A549 treated with CpdA at 1 μM for 4 hours (cell line): ENCODE measurements around the gene CA7. TPM values are rescaled to one million over a fixed set of nuclear protein-coding genes. Genes with fewer than 3 reads are reported as not detected.

Experiments used
- total RNA-seq: library from RNA; stranded (reverse); fragments of 200-300 nt; extraction: Qiagen RNA extraction; gene quantifications from 5 replicates; pipeline ENCODE4 v1.2.3, GENCODE V29; 2022; ENCODE audit warnings: low read depth

CA7 gene
- total RNA-seq = 0.07 TPM in 1 of 5 replicates, not detected in the others

DNA sequence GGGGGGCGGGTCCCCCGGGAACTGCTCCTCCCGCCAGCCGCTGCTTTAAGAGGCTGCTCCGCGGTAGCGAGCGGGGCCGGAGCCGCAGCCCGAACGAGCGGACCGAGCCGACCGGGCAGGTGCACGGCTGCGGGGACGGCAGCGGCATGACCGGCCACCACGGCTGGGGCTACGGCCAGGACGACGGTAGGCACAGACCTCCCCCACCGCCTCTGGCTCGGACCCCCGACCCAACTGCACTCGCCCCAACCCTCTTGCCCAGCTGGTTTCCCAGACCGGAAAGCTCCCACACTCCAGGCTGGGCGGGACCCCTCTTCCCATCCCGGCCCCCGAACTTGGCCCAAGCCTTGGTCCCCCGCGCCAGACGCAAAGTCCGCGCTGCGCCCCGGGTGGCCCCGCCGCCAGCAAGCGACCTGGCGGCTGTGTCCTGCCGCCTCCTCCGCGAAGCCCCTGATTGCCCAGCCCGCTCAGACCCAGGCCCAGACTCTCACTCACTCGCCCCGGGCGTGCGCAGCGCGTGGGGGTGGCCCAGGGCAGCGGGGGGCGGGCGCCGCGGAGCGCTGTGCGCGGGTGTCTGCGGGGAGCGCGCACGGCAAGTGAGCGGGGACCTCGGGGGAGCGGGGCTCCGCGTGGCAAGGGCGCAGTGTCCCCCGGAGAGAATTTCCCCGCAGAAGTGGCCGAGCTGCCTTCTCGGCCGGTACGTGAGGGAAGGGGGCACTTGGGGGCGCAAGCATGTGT lies at the start of gene CA7:
Gene CA7 (plus strand): TSS at position 73 of the 738 bp plus-strand sequence. CDS start 74 bp downstream, at position 147.

GRCh38 chr16:66801320-66802105 lies 42.7 kb upstream of the CA7 start, which contains the start of gene TERB1:
TSS of gene TERB1 (minus strand) at chr16:66801584. CDS start at chr16:66796798, 4,786 bp downstream.

DNA sequence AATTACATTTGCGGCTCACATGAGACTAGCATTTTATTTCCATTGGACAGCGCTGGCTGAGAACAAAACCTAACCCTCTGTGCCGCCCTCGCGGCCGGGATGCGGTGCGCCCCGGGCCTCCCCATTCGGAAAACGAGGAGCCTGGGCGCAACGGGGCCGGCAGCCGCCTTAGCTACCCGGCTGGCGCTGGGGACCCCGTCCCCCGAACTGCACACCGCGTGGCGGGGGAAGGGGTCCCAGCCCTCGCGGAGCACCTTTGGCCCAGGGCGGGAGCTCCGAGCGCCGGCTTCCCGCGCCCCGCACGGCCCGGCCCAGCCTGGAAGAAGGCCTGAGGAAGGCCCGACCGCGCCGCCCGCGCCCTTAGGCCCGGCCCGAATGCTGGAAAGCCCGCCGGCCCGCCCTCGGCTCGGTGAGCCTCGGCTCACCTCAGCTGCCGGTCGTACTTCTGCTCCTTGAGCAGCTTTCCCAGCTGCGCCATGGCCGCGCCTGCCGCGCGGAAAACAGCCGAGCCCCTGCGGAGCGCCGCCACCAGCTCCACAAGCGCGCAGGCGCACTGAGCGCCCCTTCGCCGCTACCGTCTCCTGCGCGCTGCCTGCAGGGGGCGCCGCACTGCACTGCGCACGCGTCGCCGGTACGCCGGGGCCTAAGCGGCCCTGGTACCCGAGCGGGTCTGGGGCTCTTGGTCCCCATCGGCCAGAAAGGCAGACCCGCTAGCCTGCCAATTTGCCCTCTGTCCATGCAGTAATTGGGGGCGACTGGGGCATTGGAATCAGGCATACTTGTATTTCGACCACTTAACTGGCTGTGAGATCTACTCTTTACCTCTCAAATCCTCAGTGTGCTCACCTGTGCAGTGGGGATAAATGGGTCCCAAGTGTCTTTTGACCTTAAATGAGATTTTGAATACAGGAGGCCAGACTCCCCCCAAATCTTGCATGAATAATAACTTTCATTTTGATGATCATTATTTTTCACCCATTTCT lies 13.5 kb upstream of the CA7 start, which contains the start of gene NAE1:
Gene NAE1 (minus strand): TSS at position 555 of the 983 bp plus-strand sequence. CDS start 77 bp downstream, at position 478.

DNA sequence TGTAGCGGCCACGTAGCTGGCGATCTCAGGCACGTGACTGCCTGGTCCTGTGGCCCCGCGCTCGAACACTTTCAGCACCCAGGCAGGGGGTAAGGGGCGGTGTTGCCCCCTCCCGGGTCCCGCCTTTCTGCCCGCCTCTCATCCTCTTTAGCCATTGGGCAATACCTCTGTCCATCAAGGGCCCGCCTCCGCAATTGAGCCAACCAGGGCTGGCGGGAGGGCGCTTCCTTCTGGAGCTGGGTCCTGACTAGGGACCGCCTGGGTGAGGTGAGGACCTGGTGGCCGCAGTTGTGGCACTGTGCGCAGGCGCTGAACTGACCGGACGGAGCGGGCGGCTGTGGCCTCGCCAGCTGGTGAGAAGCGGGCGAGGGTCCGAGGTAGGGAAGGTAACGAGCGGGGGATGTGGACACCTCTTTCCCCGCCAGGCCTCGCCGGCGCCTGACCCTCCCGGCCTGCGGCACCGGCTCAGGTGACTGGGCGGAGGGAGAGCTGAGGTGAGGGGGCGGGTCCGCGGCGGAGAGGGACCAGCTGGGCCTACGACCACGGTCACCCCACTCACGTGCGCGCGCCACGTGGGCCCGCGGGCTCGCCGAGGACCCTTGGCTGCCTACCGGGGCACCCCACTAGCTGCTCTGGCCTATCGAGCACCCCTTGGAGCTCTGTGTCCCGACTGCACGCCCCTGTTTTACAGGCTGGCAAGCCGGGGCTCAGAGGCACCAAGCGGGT lies 36.2 kb downstream of the CA7 start, which contains the start of gene PDP2:
Gene PDP2 (plus strand): TSS at position 228 of the 726 bp plus-strand sequence. CDS start 3,770 bp downstream, outside the sequence.

Other genes with a start within 250 kb of the CA7 start
- gene CMTM3, start 239.7 kb upstream of the CA7 start, total RNA-seq = 65.8 to 81.0 TPM (median 74.2 TPM) in 5 replicates
- gene CMTM4, start 147.7 kb upstream of the CA7 start, total RNA-seq = 20.7 to 34.6 TPM (median 31.2 TPM) in 5 replicates
- 42.7 to 59.9 TPM (median 51.9 TPM) in 5 replicates for gene DYNC1LI2, start 92.8 kb upstream of the CA7 start, total RNA-seq
- gene TERB1, start 42.8 kb upstream of the CA7 start, total RNA-seq = 0.07 TPM in 1 of 5 replicates, not detected in the others
- gene NAE1, start 13.4 kb upstream of the CA7 start, total RNA-seq = 60.5 to 71.9 TPM (median 70.8 TPM) in 5 replicates
- gene PDP2, start 36.1 kb downstream of the CA7 start, total RNA-seq = 5.4 to 7.6 TPM (median 5.6 TPM) in 5 replicates
- gene CDH16, start 74.5 kb downstream of the CA7 start, total RNA-seq = 0.16 to 0.28 TPM (median 0.23 TPM) in 5 replicates
- gene RRAD, start 81.1 kb downstream of the CA7 start, total RNA-seq = 7.2 to 19.8 TPM (median 11.7 TPM) in 5 replicates
- gene CIAO2B, start 90.0 kb downstream of the CA7 start, total RNA-seq = 121 to 175 TPM (median 171 TPM) in 5 replicates
- gene CES2, start 91.1 kb downstream of the CA7 start, total RNA-seq = 27.5 to 30.8 TPM (median 28.4 TPM) in 5 replicates
- gene CES3, start 116.9 kb downstream of the CA7 start, total RNA-seq = 1.7 to 2.3 TPM (median 2.0 TPM) in 5 replicates
- 1.3 to 2.1 TPM (median 1.6 TPM) in 5 replicates for gene CES4A, start 144.2 kb downstream of the CA7 start, total RNA-seq
- gene CBFB, start 184.7 kb downstream of the CA7 start, total RNA-seq = 45.0 to 53.6 TPM (median 50.3 TPM) in 5 replicates